HCT116 (cell line): Measurements from ENCODE around the gene WAPL. TPM values are rescaled to one million over a fixed set of nuclear protein-coding genes. Genes with fewer than 3 reads are reported as not detected.

Experiments
- ATAC-seq: fragments of 200-7000 bp; cut with Tn5 transposase; 2 replicates; pipeline ENCODE4 v1.9.1; 2020; ENCODE audit warnings: mild to moderate bottlenecking, moderate library complexity
- BruUV-seq: library from RNA; stranded (reverse); fragments of 400-500 nt; replicated peaks from 2 replicates; lab custom pipeline; 2021; lab: Mats Ljungman, UMichigan
- CTCF ChIA-PET: fragments of 300-600 bp; sonication (Branson Sonifier 250); formaldehyde crosslinking; loops from one replicate; lab custom pipeline; 2021; ENCODE audit warnings: antibody characterized with exemption; lab: Charles Lee
- POLR2A ChIA-PET: fragments of 300-600, 350-600 bp; sonication (Branson Sonifier 250); formaldehyde crosslinking; loops from one replicate; lab custom pipeline; 2021; ENCODE audit warnings: antibody characterized with exemption; lab: Charles Lee
- RAD21 ChIA-PET, 2 experiments: fragments of 300-600 bp; sonication (Branson Sonifier 250); formaldehyde crosslinking; loops; one replicate each; lab custom pipeline; 2023; ENCODE audit warnings: low total read pairs in 2 of 2; ENCODE audit not compliant: uncharacterized antibody in 2 of 2, unreplicated experiment in 2 of 2, low non-redundant PET in 1 of 2; lab: Charles Lee
- DNase-seq: peaks from one replicate; pipeline ENCODE4 v3.0.0-alpha.2; 2010; ENCODE audit warnings: low read depth, low spot score
- H2AFZ ChIP-seq: fragments of 200-600 bp; shearing (Covaris generic), sonication (generic); 2 replicates; pipeline ENCODE4 v1.6.1; 2017; ENCODE audit warnings: low read depth, mixed run types, mixed read lengths, antibody characterized with exemption, low read length; ENCODE audit not compliant: poor library complexity, severe bottlenecking
- H3K27ac ChIP-seq: 2 replicates; pipeline ENCODE4 v1.5.1; 2012; ENCODE audit warnings: low read depth, low read length
- H3K27me3 ChIP-seq: fragments of 200-600 bp; sonication (generic); 2 replicates; pipeline ENCODE4 v1.6.1; 2016; ENCODE audit warnings: mixed run types, low read length, mixed read lengths; ENCODE audit not compliant: insufficient read depth
- H3K36me3 ChIP-seq, 2 experiments: fragments of 200-500 bp in 1 of 2; fragments of 200-600 bp in 1 of 2; sonication (Bioruptor generic) in 1 of 2; sonication (generic) in 1 of 2; 2 replicates each; pipeline versions ENCODE4 v1.5.1 to v1.6.1; 2014 to 2016; ENCODE audit warnings: low read length in 2 of 2, inconsistent platforms in 1 of 2, mixed read lengths in 1 of 2, mixed run types in 1 of 2; ENCODE audit not compliant: insufficient read depth in 2 of 2, control insufficient read depth in 1 of 2
- H3K4me1 ChIP-seq, 2 experiments: fragments of 200-600 bp in 1 of 2; sonication (generic) in 1 of 2; 2 replicates each; pipeline versions ENCODE4 v1.5.1 to v1.6.1; 2012 to 2017; ENCODE audit warnings: low read length in 2 of 2, inconsistent platforms in 1 of 2, mild to moderate bottlenecking in 1 of 2, mixed read lengths in 1 of 2, mixed run types in 1 of 2, moderate library complexity in 1 of 2; ENCODE audit not compliant: insufficient read depth in 2 of 2, control insufficient read depth in 1 of 2
- H3K4me2 ChIP-seq: fragments of 200-600 bp; sonication (generic); 2 replicates; pipeline ENCODE4 v1.6.1; 2017; ENCODE audit warnings: mixed run types, low read length, mixed read lengths
- H3K4me3 ChIP-seq, 2 experiments: fragments of 200-600 bp in 1 of 2; sonication (generic) in 1 of 2; replicated peaks in 1 of 2; 2 replicates each; pipeline ENCODE4 v1.5.1; 2011 to 2016; ENCODE audit warnings: low read length in 2 of 2, control low read depth in 1 of 2, low read depth in 1 of 2, mild to moderate bottlenecking in 1 of 2, mixed read lengths in 1 of 2, mixed run types in 1 of 2
- H3K79me2 ChIP-seq: fragments of 200-600 bp; sonication (generic); 2 replicates; pipeline ENCODE4 v1.6.1; 2017; ENCODE audit warnings: mild to moderate bottlenecking, mixed run types, low read length, moderate library complexity, mixed read lengths; ENCODE audit not compliant: insufficient read depth
- H3K9ac ChIP-seq: fragments of 200-600 bp; sonication (generic); 2 replicates; pipeline ENCODE4 v1.6.1; 2016; ENCODE audit warnings: low read length, mixed read lengths
- H3K9me2 ChIP-seq: fragments of 200-600 bp; sonication (generic), shearing (Covaris generic); 2 replicates; pipeline ENCODE4 v1.6.1; 2017; ENCODE audit warnings: mixed run types, mild to moderate bottlenecking, moderate library complexity; ENCODE audit not compliant: insufficient read depth
- H3K9me3 ChIP-seq, 2 experiments: fragments of 200-500 bp in 1 of 2; fragments of 200-600 bp in 1 of 2; sonication (Bioruptor generic) in 1 of 2; sonication (generic) in 1 of 2; 2 replicates each; pipeline ENCODE4 v1.6.1; 2014 to 2017; ENCODE audit warnings: low read length in 2 of 2, mixed read lengths in 2 of 2, inconsistent platforms in 1 of 2, low read depth in 1 of 2, mild to moderate bottlenecking in 1 of 2, mixed run types in 1 of 2, moderate library complexity in 1 of 2; ENCODE audit not compliant: control insufficient read depth in 1 of 2, insufficient read depth in 1 of 2
- H4K20me1 ChIP-seq: fragments of 200-600 bp; sonication (generic), shearing (Covaris generic); 2 replicates; pipeline ENCODE4 v1.6.1; 2017; ENCODE audit warnings: mixed run types, mild to moderate bottlenecking, moderate library complexity; ENCODE audit not compliant: insufficient read depth
- ATF3 ChIP-seq: IDR thresholded peaks from 2 replicates; pipeline ENCODE4 v1.6.1; 2012
- EZH2 ChIP-seq: fragments of 200-600 bp; sonication (generic); IDR thresholded peaks from 2 replicates; pipeline ENCODE4 v1.6.1; 2017; ENCODE audit warnings: antibody characterized with exemption, mixed run types
- JUND ChIP-seq: IDR thresholded peaks from 2 replicates; pipeline ENCODE4 v1.6.1; 2012
- MAX ChIP-seq: IDR thresholded peaks from 2 replicates; pipeline ENCODE4 v1.6.1; 2012
- POLR2A ChIP-seq: IDR thresholded peaks from 2 replicates; pipeline ENCODE4 v1.7.0; 2011; ENCODE audit warnings: borderline replicate concordance; ENCODE audit not compliant: insufficient read depth, insufficient read length; ENCODE audit errors: extremely low read depth
- POLR2AphosphoS5 ChIP-seq: IDR thresholded peaks from 2 replicates; pipeline ENCODE4 v1.6.1; 2011; ENCODE audit warnings: mild to moderate bottlenecking, low read depth, low read length, moderate library complexity
- REST ChIP-seq: IDR thresholded peaks from 2 replicates; pipeline ENCODE4 v1.6.1; 2012; ENCODE audit warnings: low read depth
- SP1 ChIP-seq: IDR thresholded peaks from 2 replicates; pipeline ENCODE4 v1.6.1; 2012; ENCODE audit warnings: low read depth
- SRF ChIP-seq: IDR thresholded peaks from 2 replicates; pipeline ENCODE4 v1.6.1; 2012; ENCODE audit warnings: low read depth
- TCF7L2 ChIP-seq: IDR thresholded peaks from 2 replicates; pipeline ENCODE4 v1.7.0; 2011; ENCODE audit warnings: borderline replicate concordance, inconsistent platforms; ENCODE audit not compliant: insufficient read depth, insufficient read length; ENCODE audit errors: extremely low read depth
- YY1 ChIP-seq: IDR thresholded peaks from 2 replicates; pipeline ENCODE4 v1.6.1; 2011; ENCODE audit warnings: low read length, low read depth, moderate library complexity, mild to moderate bottlenecking; ENCODE audit not compliant: insufficient replicate concordance; ENCODE audit errors: extremely low read depth
- intact Hi-C: fragments of 100-400 bp; cut with micrococcal nuclease; formaldehyde crosslinking; loops from 2 replicates; pipeline ENCODE4 v1.10.0; 2022
- total RNA-seq: library from RNA; stranded (reverse); gene quantifications from one replicate; pipeline ENCODE4 v1.2.1, GENCODE V29; 2021; ENCODE audit not compliant: unreplicated experiment

WAPL gene
- total RNA-seq, 1 experiment from 2014 or later = 37.5 TPM

GRCh38 chr10:86449926-86450558 lies 71.5 kb downstream of the WAPL start (continued):
- TF ChIP-seq YY1 (no peak), MAX (no peak), SRF (no peak)

- BruUV-seq = no TSS peak
- H3K4me3 ChIP-seq = no peak overlapping the region
- intact Hi-C loops = no loop called here
- no peaks in the 10 kb centered on the region for H3K4me1 ChIP-seq
- H3K9ac ChIP-seq = no peak overlapping the region
- H3K79me2 ChIP-seq = peaks cover 57% of the 10 kb centered on the region
- no peaks in the 10 kb centered on the region for H4K20me1 ChIP-seq
- peaks cover 26 to 38% of the 10 kb centered on the region in 2 experiments for H3K36me3 ChIP-seq
- CTCF ChIA-PET = no interaction called here
- RAD21 ChIA-PET = no interaction called here
- no peak overlapping the region for H3K4me2 ChIP-seq
- no peak overlapping the region for H3K27ac ChIP-seq
- DNase-seq = no peak
- H3K27me3 ChIP-seq = no peaks in the 10 kb centered on the region
- no peak for ATAC-seq
- no peaks in the 10 kb centered on the region for H3K9me2 ChIP-seq
- no peak for TF ChIP-seq SRF
- TF ChIP-seq POLR2AphosphoS5 = no peak
- TF ChIP-seq ATF3 = no peak
- TF ChIP-seq POLR2A = no peak
- no peak for TF ChIP-seq JUND
- no peak for TF ChIP-seq SP1
- no peak for TF ChIP-seq EZH2
- TF ChIP-seq REST = no peak
- TF ChIP-seq TCF7L2 = no peak
- no peak overlapping the region for H2AFZ ChIP-seq
- no peaks in the 10 kb centered on the region for H3K9me3 ChIP-seq
- POLR2A ChIA-PET = interaction anchor here (0.6 kb wide), 1 partner anchor 344 kb away, joined by 4 read pairs; no protein-coding TSS in a partner anchor
These were observed 74.2 kb downstream of the WAPL start for GRCh38 chr10:86447432-86447831.
